Stimulated activated effector memory CD8-positive, alpha-beta T cell treated with anti-CD3 and anti-CD28 coated beads, Interleukin-12 subunit alpha, Interleukin-12 subunit beta, amount 100 ng/mL, for 72 hours (primary cell): ENCODE data around the gene RPL3.

Experiments used
- ATAC-seq: fragments of 150-1000 bp; cut with Tn5 transposase; 2 replicates; pipeline ENCODE4 v1.10.0; 2021
- DNase-seq, 2 donors: peaks; one replicate each; pipeline ENCODE4 v3.0.0; 2021 to 2022; ENCODE audit warnings: low spot score in 2 of 2
- H3K27ac Mint-ChIP-seq: one replicate; pipeline ENCODE4 v1.8.0; 2022; ENCODE audit warnings: mild to moderate bottlenecking, mixed read lengths
- H3K36me3 Mint-ChIP-seq: one replicate; pipeline ENCODE4 v1.8.0; 2022; ENCODE audit warnings: mild to moderate bottlenecking, mixed read lengths
- H3K4me1 Mint-ChIP-seq: one replicate; pipeline ENCODE4 v1.8.0; 2022; ENCODE audit warnings: mixed read lengths
- H3K4me3 Mint-ChIP-seq: one replicate; pipeline ENCODE4 v1.8.0; 2022; ENCODE audit warnings: mild to moderate bottlenecking, mixed read lengths
- H3K9me3 Mint-ChIP-seq: one replicate; pipeline ENCODE4 v1.8.0; 2022; ENCODE audit warnings: mixed read lengths

Gene RPL3

GRCh38 chr22:39301926-39302325 is 17.5 kb downstream of the RPL3 start:
- Mint-ChIP-seq H3K36me3 (peaks cover 8% of the 10 kb centered on the region), H3K27ac (no peak overlapping the region), H3K4me3 (no peak overlapping the region), H3K4me1 (peaks cover 25% of the 10 kb centered on the region), H3K9me3 (no peaks in the 10 kb centered on the region)
- ATAC-seq = no peak
- DNase-seq = no peak

GRCh38 chr22:39301108-39301507 is 18.3 kb downstream of the RPL3 start:
- no peak overlapping the region for H3K4me3 Mint-ChIP-seq
- no peaks in the 10 kb centered on the region for H3K9me3 Mint-ChIP-seq
- H3K27ac Mint-ChIP-seq = no peak overlapping the region
- peaks cover 8% of the 10 kb centered on the region for H3K36me3 Mint-ChIP-seq
- ATAC-seq (no peak), DNase-seq (no peak)
- H3K4me1 Mint-ChIP-seq = peaks cover 19% of the 10 kb centered on the region

GRCh38 chr22:39300186-39300830 is 19.1 kb downstream of the RPL3 start:
- DNase-seq (no peak), ATAC-seq (no peak)
- H3K4me3 Mint-ChIP-seq = no peak overlapping the region
- peaks cover 8% of the 10 kb centered on the region for H3K36me3 Mint-ChIP-seq
- H3K27ac Mint-ChIP-seq = peak overlapping the region; percentile 69
- H3K4me1 Mint-ChIP-seq = peaks cover 19% of the 10 kb centered on the region
- no peaks in the 10 kb centered on the region for H3K9me3 Mint-ChIP-seq

GRCh38 chr22:39299829-39300178 is 19.6 kb downstream of the RPL3 start:
- ATAC-seq = no peak
- DNase-seq = no peak
- Mint-ChIP-seq H3K4me3 (no peak overlapping the region), H3K36me3 (peaks cover 8% of the 10 kb centered on the region), H3K9me3 (no peaks in the 10 kb centered on the region), H3K4me1 (peaks cover 19% of the 10 kb centered on the region), H3K27ac (peak overlapping the region; percentile 69)

DNA sequence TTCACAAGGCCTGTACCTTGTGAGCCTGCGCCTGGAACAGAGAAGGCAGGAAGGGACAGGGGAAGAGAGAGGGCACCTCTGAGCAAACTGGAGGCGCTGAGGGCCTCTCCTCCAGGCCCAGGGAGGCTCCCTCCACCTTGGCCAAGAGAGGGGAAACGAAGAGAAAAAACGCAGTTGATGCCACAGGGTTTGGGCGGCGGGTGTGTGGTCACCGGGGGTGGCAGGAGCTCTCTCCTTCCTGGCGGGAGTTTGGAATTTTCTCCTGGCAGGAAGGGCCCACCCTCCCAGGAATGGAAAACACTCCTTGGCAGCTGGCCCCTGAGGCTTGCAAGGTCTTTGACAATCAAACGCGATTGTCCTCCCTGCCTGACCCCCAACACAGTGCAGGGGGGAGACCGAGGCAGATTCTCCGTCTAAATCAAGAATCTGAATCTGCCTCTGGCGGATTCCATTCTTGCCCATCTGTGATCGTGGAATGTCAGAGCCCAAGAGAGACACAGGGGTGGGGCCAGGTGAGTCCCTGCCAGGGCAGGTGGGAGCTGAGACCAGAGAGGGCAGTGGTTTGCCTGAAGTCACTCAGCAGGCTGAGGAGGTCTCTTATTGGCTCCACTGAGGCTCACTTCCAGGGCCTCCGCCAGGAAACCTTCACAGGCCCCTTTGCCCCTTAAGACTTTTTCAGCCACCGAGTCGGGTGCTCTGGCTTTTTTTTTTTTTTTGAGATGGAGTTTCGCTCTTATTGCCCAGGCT is 21.0 kb downstream of the RPL3 start:
- DNase-seq = no peak
- Mint-ChIP-seq H3K27ac (no peak overlapping the region), H3K4me3 (no peak overlapping the region), H3K9me3 (no peaks in the 10 kb centered on the region), H3K36me3 (peaks cover 8% of the 10 kb centered on the region), H3K4me1 (peaks cover 19% of the 10 kb centered on the region)
- ATAC-seq = no peak

GRCh38 chr22:39297490-39298240 is 21.8 kb downstream of the RPL3 start:
- Mint-ChIP-seq H3K4me3 (no peak overlapping the region), H3K36me3 (peaks cover 8% of the 10 kb centered on the region), H3K4me1 (peaks cover 19% of the 10 kb centered on the region), H3K27ac (no peak overlapping the region), H3K9me3 (no peaks in the 10 kb centered on the region)
- DNase-seq (no peak), ATAC-seq (peak; percentile 31)

GRCh38 chr22:39296981-39297489 is 22.4 kb downstream of the RPL3 start:
- H3K9me3 Mint-ChIP-seq = no peaks in the 10 kb centered on the region
- H3K4me1 Mint-ChIP-seq = peaks cover 19% of the 10 kb centered on the region
- no peak overlapping the region for H3K27ac Mint-ChIP-seq
- ATAC-seq (no peak), DNase-seq (no peak)
- peaks cover 8% of the 10 kb centered on the region for H3K36me3 Mint-ChIP-seq
- no peak overlapping the region for H3K4me3 Mint-ChIP-seq

- Mint-ChIP-seq H3K4me3 (no peak overlapping the region), H3K27ac (peak overlapping the region; percentile 32), H3K4me1 (peaks cover 19% of the 10 kb centered on the region), H3K36me3 (peaks cover 8% of the 10 kb centered on the region), H3K9me3 (no peaks in the 10 kb centered on the region)
- DNase-seq (no peak), ATAC-seq (no peak)
These were observed 22.9 kb downstream of the RPL3 start for GRCh38 chr22:39296535-39296934.

- no peak for DNase-seq
- Mint-ChIP-seq H3K9me3 (no peaks in the 10 kb centered on the region), H3K36me3 (no peaks in the 10 kb centered on the region), H3K4me3 (no peak overlapping the region), H3K4me1 (peaks cover 11% of the 10 kb centered on the region), H3K27ac (no peak overlapping the region)
- ATAC-seq = no peak
These were observed 24.6 kb downstream of the RPL3 start for GRCh38 chr22:39294571-39295468.

DNA sequence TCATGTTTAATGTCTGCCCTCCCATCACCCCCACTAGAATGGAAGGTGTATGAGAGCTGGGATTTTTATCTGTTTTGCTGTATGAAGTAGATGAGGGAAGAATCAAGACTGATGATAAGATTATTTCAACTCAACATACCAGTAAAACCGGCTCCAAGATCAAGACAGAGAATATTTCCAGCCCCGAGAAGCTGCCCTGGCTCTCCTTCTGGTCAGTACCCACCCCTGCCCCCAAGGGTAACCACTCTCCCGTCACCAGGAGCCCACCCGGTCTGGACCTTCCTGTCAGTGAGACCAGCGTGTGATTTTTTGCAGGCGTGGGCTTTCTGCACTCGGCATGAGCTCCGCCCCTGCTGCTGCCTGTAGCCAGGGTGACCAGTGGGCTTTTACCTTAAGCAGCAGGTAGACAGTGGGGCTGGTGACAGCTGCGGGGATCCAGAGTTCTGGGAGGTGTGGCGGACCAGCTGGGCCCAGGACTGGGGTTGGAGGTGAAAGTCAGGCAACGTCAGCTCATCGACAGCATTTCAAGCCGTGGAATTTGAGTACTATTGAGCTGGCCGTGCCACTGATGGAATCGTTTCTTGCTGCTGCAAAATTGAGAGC is 25.6 kb downstream of the RPL3 start:
- no peaks in the 10 kb centered on the region for H3K9me3 Mint-ChIP-seq
- ATAC-seq (no peak), DNase-seq (no peak)
- peaks cover 6% of the 10 kb centered on the region for H3K4me1 Mint-ChIP-seq
- H3K27ac Mint-ChIP-seq = no peak overlapping the region
- no peaks in the 10 kb centered on the region for H3K36me3 Mint-ChIP-seq
- H3K4me3 Mint-ChIP-seq = no peak overlapping the region

DNA sequence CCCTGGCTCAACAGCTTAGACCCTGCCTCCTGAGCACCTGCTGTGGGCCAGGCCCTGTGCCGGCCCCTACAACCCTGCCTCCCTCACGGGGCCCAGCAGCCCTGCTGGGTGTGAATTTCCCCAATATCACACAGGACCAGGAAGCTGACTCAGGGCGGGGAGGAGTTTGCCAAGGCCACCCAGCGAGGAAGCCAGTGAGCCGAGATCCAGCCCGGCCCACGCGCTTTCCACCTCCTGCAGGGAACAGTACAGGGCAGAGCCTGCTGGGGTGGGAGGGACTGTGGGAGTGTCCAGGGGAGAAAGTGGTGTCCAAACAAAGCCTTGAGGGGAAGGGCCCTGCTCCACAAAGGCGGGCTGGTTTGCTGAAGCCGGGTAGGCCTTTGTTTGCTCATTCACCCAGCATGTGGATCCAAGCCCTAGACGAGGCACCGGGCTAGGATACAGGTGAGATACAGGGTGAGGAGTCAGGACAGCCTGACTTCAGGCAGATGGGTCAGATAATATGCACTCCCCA is 26.8 kb downstream of the RPL3 start:
- ATAC-seq = no peak
- Mint-ChIP-seq H3K4me1 (no peaks in the 10 kb centered on the region), H3K9me3 (no peaks in the 10 kb centered on the region), H3K4me3 (no peak overlapping the region), H3K27ac (no peak overlapping the region), H3K36me3 (no peaks in the 10 kb centered on the region)
- no peak for DNase-seq

GRCh38 chr22:39292031-39292462 is 27.4 kb downstream of the RPL3 start:
- no peaks in the 10 kb centered on the region for H3K36me3 Mint-ChIP-seq
- no peaks in the 10 kb centered on the region for H3K9me3 Mint-ChIP-seq
- no peaks in the 10 kb centered on the region for H3K4me1 Mint-ChIP-seq
- ATAC-seq (no peak), DNase-seq (no peak)
- no peak overlapping the region for H3K4me3 Mint-ChIP-seq
- no peak overlapping the region for H3K27ac Mint-ChIP-seq

GRCh38 chr22:39291523-39291922 is 27.9 kb downstream of the RPL3 start:
- no peak overlapping the region for H3K27ac Mint-ChIP-seq
- H3K4me3 Mint-ChIP-seq = no peak overlapping the region
- no peaks in the 10 kb centered on the region for H3K9me3 Mint-ChIP-seq
- DNase-seq (no peak), ATAC-seq (no peak)
- no peaks in the 10 kb centered on the region for H3K4me1 Mint-ChIP-seq
- H3K36me3 Mint-ChIP-seq = no peaks in the 10 kb centered on the region

- DNase-seq (no peak), ATAC-seq (no peak)
- Mint-ChIP-seq H3K4me3 (no peak overlapping the region), H3K9me3 (peaks cover 2% of the 10 kb centered on the region), H3K36me3 (no peaks in the 10 kb centered on the region), H3K27ac (no peak overlapping the region), H3K4me1 (no peaks in the 10 kb centered on the region)
These were observed 28.7 kb downstream of the RPL3 start for GRCh38 chr22:39290724-39291161.
